HepG2 (cell line): ENCODE measurements around the gene TF. TPM values are rescaled to one million over a fixed set of nuclear protein-coding genes. Genes with fewer than 3 reads are reported as not detected.

Experiments
- ATF7-NPFF ChIP-seq: sonication (generic); formaldehyde crosslinking; IDR thresholded peaks from 2 replicates; pipeline ENCODE4 v1.8.1; 2023; ENCODE audit warnings: mild to moderate bottlenecking, low read depth, missing genetic modification reagents, moderate library complexity
- EZH2 ChIP-seq: conservative IDR thresholded peaks from 2 replicates; pipeline ENCODE4 v1.6.1; 2012; ENCODE audit warnings: mild to moderate bottlenecking, low read depth, low read length, moderate library complexity
- POLR2AphosphoS5 ChIP-seq: IDR thresholded peaks from 2 replicates; pipeline ENCODE4 v1.6.1; 2012; ENCODE audit warnings: low read depth, low read length
- RBAK ChIP-seq: sonication (generic); formaldehyde crosslinking; IDR thresholded peaks from 2 replicates; pipeline ENCODE4 v1.5.1; 2020; ENCODE audit warnings: mild to moderate bottlenecking, missing genetic modification reagents
- ZBTB20 ChIP-seq: sonication (generic); formaldehyde crosslinking; IDR thresholded peaks from 2 replicates; pipeline ENCODE4 v1.8.1; 2023; ENCODE audit warnings: missing genetic modification reagents, low read depth, mild to moderate bottlenecking, borderline replicate concordance
- ZFP90 ChIP-seq: sonication (generic); formaldehyde crosslinking; IDR thresholded peaks from 2 replicates; pipeline ENCODE4 v1.8.0; 2022; ENCODE audit warnings: missing genetic modification reagents, mild to moderate bottlenecking, inconsistent platforms, borderline replicate concordance
- ZFX ChIP-seq: sonication (generic); formaldehyde crosslinking; IDR thresholded peaks from 2 replicates; pipeline ENCODE4 v1.4.0; 2020; ENCODE audit warnings: mild to moderate bottlenecking, low read depth, missing genetic modification reagents, moderate library complexity
- ZMYM4 ChIP-seq: sonication (generic); formaldehyde crosslinking; IDR thresholded peaks from 2 replicates; pipeline ENCODE4 v1.8.1; 2023; ENCODE audit warnings: mild to moderate bottlenecking, missing genetic modification reagents
- ZNF253 ChIP-seq: sonication (generic); formaldehyde crosslinking; IDR thresholded peaks from 2 replicates; pipeline ENCODE4 v1.8.0; 2022; ENCODE audit warnings: mild to moderate bottlenecking, missing genetic modification reagents, borderline replicate concordance
- ZNF788 ChIP-seq: sonication (generic); formaldehyde crosslinking; IDR thresholded peaks from 2 replicates; pipeline ENCODE4 v1.5.0; 2020; ENCODE audit warnings: mild to moderate bottlenecking, missing genetic modification reagents, borderline replicate concordance
- ZSCAN21 ChIP-seq: sonication (generic); formaldehyde crosslinking; IDR thresholded peaks from 2 replicates; pipeline ENCODE4 v1.8.0; 2022; ENCODE audit warnings: mild to moderate bottlenecking, missing genetic modification reagents, moderate library complexity, borderline replicate concordance
- polyA plus RNA-seq, 8 experiments: library from polyadenylated mRNA; depleted of rRNA in 3 of 8; stranded (reverse) in 7 of 8; unstranded in 1 of 8; fragments of >200 nt; fragmentation: Illumina TruSeq in 4 of 8; extraction: Trizol in 4 of 8; gene quantifications; 2 replicates each; pipeline versions ENCODE4 v1.2.1 to v1.2.3, GENCODE V29; 2011 to 2016; ENCODE audit warnings: low read depth in 4 of 8, missing spikeins in 1 of 8, mixed read lengths in 1 of 8; ENCODE audit not compliant: insufficient read depth in 1 of 8
- total RNA-seq, 5 experiments: library from RNA; depleted of rRNA; stranded (reverse); fragments of >200 nt; fragmentation: Illumina TruSeq; extraction: Trizol; gene quantifications; 2 replicates each; pipeline ENCODE4 v1.2.3, GENCODE V29; 2016; ENCODE audit warnings: low read depth in 1 of 5
- TF ChIP-seq, protein P1 (sequence below): IDR thresholded peaks from 2 replicates; pipeline ENCODE4 v1.6.1; 2016; ENCODE audit warnings: missing genetic modification reagents, missing compliant biosample characterization
- TF ChIP-seq, protein P2 (sequence below): sonication (generic); formaldehyde crosslinking; IDR thresholded peaks from 2 replicates; pipeline ENCODE4 v1.5.1; 2020; ENCODE audit warnings: mild to moderate bottlenecking, missing genetic modification reagents, borderline replicate concordance
- TF ChIP-seq, protein P3 (sequence below): sonication (generic); formaldehyde crosslinking; IDR thresholded peaks from 2 replicates; pipeline ENCODE4 v1.5.1; 2020; ENCODE audit warnings: mild to moderate bottlenecking, missing genetic modification reagents, moderate library complexity
- TF ChIP-seq, protein P4 (sequence below): sonication (generic); formaldehyde crosslinking; IDR thresholded peaks from 2 replicates; pipeline ENCODE4 v1.5.0; 2020; ENCODE audit warnings: mild to moderate bottlenecking, missing genetic modification reagents, borderline replicate concordance

TF gene
- total and polyA plus RNA-seq, 2 of the 13 experiments (the other 11 are each of a cell fraction or from before 2014, with no cell fraction given) = 10,074 to 11,821 TPM

DNA sequence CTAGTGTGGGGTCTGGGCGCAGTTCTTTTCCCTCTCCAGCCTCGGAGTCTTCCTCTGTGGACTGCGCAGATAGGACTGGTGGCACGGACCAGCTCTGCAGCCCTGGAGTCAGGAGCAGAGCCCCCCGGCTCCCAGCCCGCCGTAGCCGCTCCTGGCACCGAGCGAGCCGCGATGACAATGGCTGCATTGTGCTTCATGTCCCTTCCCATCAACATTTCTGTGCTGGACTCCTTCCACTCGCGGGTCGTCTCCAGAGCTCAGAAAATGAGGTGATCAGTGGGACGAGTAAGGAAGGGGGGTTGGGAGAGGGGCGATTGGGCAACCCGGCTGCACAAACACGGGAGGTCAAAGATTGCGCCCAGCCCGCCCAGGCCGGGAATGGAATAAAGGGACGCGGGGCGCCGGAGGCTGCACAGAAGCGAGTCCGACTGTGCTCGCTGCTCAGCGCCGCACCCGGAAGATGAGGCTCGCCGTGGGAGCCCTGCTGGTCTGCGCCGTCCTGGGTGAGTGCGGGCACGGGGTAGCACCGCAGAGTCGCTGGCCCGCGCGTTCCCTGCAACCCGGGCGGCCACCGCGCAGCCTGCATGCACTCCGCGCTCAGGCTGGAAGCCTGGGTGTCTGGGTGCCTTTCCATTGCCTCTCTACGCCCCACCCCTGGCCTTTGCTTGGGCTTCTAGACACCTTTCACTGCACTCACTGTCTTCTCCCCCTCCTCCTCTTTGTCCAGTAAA lies at the start of gene TF (continued):
- TF ChIP-seq ZFP90 (CRISPR knock-in tag) (peak; percentile 60; the same call in 1 of the 2 replicates), ZBTB20 (CRISPR knock-in tag) (peak; percentile 94; the same call in 1 of the 2 replicates), EZH2 (no peak), ZFX (peak; percentile 52), ZMYM4 (CRISPR knock-in tag) (peak; percentile 88), ZNF788 (peak; percentile 94), RBAK (CRISPR knock-in tag) (peak; percentile 76; the same call in 1 of the 2 replicates), ATF7-NPFF (CRISPR knock-in tag) (peak; percentile 98), ZNF253 (CRISPR knock-in tag) (no peak), ZSCAN21 (CRISPR knock-in tag) (peak; percentile 95), POLR2AphosphoS5 (peak; percentile 97)
- TF ChIP-seq, protein P1, sequence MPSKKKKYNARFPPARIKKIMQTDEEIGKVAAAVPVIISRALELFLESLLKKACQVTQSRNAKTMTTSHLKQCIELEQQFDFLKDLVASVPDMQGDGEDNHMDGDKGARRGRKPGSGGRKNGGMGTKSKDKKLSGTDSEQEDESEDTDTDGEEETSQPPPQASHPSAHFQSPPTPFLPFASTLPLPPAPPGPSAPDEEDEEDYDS = peak; percentile 99
- TF ChIP-seq, protein P2, sequence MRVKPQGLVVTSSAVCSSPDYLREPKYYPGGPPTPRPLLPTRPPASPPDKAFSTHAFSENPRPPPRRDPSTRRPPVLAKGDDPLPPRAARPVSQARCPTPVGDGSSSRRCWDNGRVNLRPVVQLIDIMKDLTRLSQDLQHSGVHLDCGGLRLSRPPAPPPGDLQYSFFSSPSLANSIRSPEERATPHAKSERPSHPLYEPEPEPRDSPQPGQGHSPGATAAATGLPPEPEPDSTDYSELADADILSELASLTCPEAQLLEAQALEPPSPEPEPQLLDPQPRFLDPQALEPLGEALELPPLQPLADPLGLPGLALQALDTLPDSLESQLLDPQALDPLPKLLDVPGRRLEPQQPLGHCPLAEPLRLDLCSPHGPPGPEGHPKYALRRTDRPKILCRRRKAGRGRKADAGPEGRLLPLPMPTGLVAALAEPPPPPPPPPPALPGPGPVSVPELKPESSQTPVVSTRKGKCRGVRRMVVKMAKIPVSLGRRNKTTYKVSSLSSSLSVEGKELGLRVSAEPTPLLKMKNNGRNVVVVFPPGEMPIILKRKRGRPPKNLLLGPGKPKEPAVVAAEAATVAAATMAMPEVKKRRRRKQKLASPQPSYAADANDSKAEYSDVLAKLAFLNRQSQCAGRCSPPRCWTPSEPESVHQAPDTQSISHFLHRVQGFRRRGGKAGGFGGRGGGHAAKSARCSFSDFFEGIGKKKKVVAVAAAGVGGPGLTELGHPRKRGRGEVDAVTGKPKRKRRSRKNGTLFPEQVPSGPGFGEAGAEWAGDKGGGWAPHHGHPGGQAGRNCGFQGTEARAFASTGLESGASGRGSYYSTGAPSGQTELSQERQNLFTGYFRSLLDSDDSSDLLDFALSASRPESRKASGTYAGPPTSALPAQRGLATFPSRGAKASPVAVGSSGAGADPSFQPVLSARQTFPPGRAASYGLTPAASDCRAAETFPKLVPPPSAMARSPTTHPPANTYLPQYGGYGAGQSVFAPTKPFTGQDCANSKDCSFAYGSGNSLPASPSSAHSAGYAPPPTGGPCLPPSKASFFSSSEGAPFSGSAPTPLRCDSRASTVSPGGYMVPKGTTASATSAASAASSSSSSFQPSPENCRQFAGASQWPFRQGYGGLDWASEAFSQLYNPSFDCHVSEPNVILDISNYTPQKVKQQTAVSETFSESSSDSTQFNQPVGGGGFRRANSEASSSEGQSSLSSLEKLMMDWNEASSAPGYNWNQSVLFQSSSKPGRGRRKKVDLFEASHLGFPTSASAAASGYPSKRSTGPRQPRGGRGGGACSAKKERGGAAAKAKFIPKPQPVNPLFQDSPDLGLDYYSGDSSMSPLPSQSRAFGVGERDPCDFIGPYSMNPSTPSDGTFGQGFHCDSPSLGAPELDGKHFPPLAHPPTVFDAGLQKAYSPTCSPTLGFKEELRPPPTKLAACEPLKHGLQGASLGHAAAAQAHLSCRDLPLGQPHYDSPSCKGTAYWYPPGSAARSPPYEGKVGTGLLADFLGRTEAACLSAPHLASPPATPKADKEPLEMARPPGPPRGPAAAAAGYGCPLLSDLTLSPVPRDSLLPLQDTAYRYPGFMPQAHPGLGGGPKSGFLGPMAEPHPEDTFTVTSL (CRISPR knock-in tag) = peak; percentile 86; the same call in 1 of the 2 replicates
- TF ChIP-seq, protein P3, sequence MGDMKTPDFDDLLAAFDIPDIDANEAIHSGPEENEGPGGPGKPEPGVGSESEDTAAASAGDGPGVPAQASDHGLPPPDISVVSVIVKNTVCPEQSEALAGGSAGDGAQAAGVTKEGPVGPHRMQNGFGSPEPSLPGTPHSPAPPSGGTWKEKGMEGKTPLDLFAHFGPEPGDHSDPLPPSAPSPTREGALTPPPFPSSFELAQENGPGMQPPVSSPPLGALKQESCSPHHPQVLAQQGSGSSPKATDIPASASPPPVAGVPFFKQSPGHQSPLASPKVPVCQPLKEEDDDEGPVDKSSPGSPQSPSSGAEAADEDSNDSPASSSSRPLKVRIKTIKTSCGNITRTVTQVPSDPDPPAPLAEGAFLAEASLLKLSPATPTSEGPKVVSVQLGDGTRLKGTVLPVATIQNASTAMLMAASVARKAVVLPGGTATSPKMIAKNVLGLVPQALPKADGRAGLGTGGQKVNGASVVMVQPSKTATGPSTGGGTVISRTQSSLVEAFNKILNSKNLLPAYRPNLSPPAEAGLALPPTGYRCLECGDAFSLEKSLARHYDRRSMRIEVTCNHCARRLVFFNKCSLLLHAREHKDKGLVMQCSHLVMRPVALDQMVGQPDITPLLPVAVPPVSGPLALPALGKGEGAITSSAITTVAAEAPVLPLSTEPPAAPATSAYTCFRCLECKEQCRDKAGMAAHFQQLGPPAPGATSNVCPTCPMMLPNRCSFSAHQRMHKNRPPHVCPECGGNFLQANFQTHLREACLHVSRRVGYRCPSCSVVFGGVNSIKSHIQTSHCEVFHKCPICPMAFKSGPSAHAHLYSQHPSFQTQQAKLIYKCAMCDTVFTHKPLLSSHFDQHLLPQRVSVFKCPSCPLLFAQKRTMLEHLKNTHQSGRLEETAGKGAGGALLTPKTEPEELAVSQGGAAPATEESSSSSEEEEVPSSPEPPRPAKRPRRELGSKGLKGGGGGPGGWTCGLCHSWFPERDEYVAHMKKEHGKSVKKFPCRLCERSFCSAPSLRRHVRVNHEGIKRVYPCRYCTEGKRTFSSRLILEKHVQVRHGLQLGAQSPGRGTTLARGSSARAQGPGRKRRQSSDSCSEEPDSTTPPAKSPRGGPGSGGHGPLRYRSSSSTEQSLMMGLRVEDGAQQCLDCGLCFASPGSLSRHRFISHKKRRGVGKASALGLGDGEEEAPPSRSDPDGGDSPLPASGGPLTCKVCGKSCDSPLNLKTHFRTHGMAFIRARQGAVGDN = peak; percentile 96
- TF ChIP-seq, protein P4, sequence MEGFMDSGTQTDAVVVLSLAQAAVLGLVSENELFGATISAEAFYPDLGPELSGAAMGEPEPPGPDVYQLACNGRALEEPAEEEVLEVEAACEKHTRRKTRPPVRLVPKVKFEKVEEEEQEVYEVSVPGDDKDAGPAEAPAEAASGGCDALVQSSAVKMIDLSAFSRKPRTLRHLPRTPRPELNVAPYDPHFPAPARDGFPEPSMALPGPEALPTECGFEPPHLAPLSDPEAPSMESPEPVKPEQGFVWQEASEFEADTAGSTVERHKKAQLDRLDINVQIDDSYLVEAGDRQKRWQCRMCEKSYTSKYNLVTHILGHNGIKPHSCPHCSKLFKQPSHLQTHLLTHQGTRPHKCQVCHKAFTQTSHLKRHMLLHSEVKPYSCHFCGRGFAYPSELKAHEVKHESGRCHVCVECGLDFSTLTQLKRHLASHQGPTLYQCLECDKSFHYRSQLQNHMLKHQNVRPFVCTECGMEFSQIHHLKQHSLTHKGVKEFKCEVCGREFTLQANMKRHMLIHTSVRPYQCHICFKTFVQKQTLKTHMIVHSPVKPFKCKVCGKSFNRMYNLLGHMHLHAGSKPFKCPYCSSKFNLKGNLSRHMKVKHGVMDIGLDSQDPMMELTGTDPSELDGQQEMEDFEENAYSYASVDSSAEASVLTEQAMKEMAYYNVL (CRISPR knock-in tag) = peak; percentile 90
